ENCODE measurements around the gene TMEM100. TPM values are rescaled to one million over a fixed set of nuclear protein-coding genes. Genes with fewer than 3 reads are reported as not detected.

Gene TMEM100
- total and polyA plus RNA-seq, 8 donors: 0.29 to 51.6 (median 26.1) TPM

DNA sequence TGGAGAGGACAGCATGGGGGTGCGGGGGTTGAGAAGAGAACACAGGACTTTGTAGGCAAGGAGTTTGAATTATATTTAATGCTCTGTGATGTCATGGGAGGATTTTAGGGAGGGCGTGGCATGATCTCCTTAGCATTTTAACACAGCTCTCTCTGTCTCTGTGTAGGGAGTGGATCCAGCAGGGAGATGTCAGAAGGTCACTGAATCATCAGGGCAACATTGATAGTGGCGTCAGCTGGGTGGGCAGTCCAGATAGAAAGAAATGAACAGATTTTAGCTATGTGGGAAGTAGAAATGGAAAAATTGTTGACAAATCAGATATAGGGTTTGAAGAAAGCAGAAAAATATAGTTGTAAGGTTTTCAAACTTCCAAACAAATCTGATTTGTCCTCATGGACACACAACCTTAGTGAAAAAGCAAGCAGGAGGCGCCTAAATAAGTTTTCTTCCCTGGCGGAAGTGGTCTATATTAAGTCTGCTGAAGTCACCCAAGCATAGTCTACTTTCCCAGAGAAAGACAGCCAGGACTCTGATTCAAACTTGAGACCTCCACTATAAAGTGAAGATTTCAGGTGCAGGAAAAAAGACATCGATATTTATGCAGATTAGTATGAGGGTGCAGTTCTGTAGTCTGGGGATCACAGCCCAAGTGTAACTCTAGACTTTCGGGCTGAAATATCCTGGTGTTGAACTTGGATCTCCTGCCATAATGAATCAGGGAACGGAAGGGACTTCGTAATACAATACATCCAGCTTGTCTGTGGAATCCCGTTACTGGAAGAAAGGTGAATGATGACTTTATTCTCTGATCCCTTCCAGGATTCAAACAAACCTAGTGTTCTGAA is 18.1 kb upstream of the TMEM100 start:
- WGBS, 5 donors: 82 to 88% (median 83%) methylated on average over 10 of the region's 10 CpGs
- Histone ChIP-seq H3K27ac (no peak overlapping the region), H3K36me3 (no peaks in the 10 kb centered on the region), H3K4me1 (no peaks in the 10 kb centered on the region), H3K9me3 (no peaks in the 10 kb centered on the region), H3K27me3 (no peaks in the 10 kb centered on the region), H3K4me3 (no peak overlapping the region)
- intact Hi-C loops (cut with DNase I; ENCODE audit: low total_unique reads): no loop called here
- no peak for TF ChIP-seq CTCF (IDR thresholded peaks at IDR 0.05)
- no peak for DNase-seq

- no peak for TF ChIP-seq POLR2AphosphoS5 (IDR thresholded peaks at IDR 0.05)
- no peak for TF ChIP-seq POLR2A (IDR thresholded peaks at IDR 0.05)
- no peak for TF ChIP-seq EP300 (IDR thresholded peaks at IDR 0.05)
- TF ChIP-seq CTCF (IDR thresholded peaks at IDR 0.05): no peak
- Histone ChIP-seq H3K27ac (no peak overlapping the region), H3K27me3 (no peaks in the 10 kb centered on the region), H3K4me1 (peaks cover 0 to 17% (median 12%) of the 10 kb centered on the region in 4 donors), H3K4me3 (no peak overlapping the region), H3K36me3 (no peaks in the 10 kb centered on the region), H3K9me3 (no peaks in the 10 kb centered on the region)
- DNase-seq: no peak
- intact Hi-C loops (cut with DNase I; ENCODE audit: low total_unique reads): no loop called here
- WGBS, 5 donors: 64 to 85% (median 77%) methylated on average over 3 to 4 of the region's 4 CpGs
These were observed 15.4 kb upstream of the TMEM100 start for GRCh38 chr17:55737976-55738501.

- intact Hi-C loops (cut with DNase I; ENCODE audit: low total_unique reads): no loop called here
- 31 to 39% (median 35%) methylated on average over 5 of the region's 5 CpGs for WGBS, 5 donors
- Histone ChIP-seq H3K27me3 (no peaks in the 10 kb centered on the region), H3K27ac (peak overlapping the region in 1 of 5 donors; percentile 34), H3K4me1 (peaks cover 0 to 38% (median 21%) of the 10 kb centered on the region in 4 donors), H3K9me3 (no peaks in the 10 kb centered on the region), H3K36me3 (no peaks in the 10 kb centered on the region), H3K4me3 (no peak overlapping the region)
- no peak for TF ChIP-seq EP300 (IDR thresholded peaks at IDR 0.05)
- TF ChIP-seq CTCF (IDR thresholded peaks at IDR 0.05): peak in 4 of 7 experiments; percentile 28 to 47 (median 38)
- no peak for TF ChIP-seq POLR2AphosphoS5 (IDR thresholded peaks at IDR 0.05)
- TF ChIP-seq POLR2A (IDR thresholded peaks at IDR 0.05): no peak
- DNase-seq: peak in 1 of 2 donors; percentile 69
These were observed 13.2 kb upstream of the TMEM100 start for GRCh38 chr17:55735731-55736405.

DNA sequence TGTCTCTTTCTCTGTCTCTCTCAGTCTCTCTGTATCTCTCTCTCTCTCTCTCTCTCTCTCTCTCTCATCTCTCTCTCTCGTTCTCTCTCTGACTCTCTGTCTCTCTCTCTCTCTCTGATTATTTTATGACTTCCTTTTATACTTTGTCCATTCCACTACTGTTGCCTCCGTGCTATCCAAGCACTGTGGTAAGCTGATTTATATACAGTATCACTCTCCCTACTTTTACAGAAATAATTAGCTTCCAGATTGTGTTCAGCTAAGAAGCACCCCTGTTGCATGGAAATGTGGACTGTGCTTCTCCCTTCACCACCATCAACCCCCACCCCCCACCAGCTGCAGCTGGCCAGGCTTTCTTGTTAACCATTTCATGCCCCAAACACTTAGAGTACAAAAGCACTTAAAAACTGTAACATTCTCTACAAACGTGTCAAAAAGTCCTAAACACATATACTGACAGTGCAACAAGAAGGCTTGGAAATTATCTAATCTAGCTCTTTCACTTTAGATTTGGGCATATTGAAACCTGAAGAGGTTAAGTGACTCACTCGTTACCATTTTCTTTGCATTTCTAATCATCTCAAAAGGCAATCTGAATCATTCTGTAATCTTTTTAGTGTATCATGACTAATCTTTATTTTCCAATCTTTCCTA is 11.6 kb upstream of the TMEM100 start:
- Histone ChIP-seq H3K9me3 (no peaks in the 10 kb centered on the region), H3K4me1 (peaks cover 0 to 52% (median 24%) of the 10 kb centered on the region in 4 donors)
- TF ChIP-seq CTCF (IDR thresholded peaks at IDR 0.05) (no peak), POLR2A (IDR thresholded peaks at IDR 0.05) (no peak), EP300 (IDR thresholded peaks at IDR 0.05) (no peak), POLR2AphosphoS5 (IDR thresholded peaks at IDR 0.05) (no peak)

More for the DNA sequence above, 11.6 kb upstream of the TMEM100 start:
- intact Hi-C loops (cut with DNase I; ENCODE audit: low total_unique reads): no loop called here
- Histone ChIP-seq H3K27ac (peak overlapping the region in 3 of 5 donors; percentile 77 to 84 (median 83)), H3K4me3 (no peak overlapping the region), H3K36me3 (no peaks in the 10 kb centered on the region), H3K27me3 (no peaks in the 10 kb centered on the region)
- DNase-seq: peak in 1 of 2 donors; percentile 23
- WGBS, 5 donors: 18 to 33% (median 24%) methylated on average over 4 of the region's 4 CpGs

All from stomach (tissue), 9 donors.